Heart left ventricle (tissue), 13 donors: ENCODE data around the gene ARHGAP30.

Experiments used
- POLR2A ChIP-seq, 2 donors: fragments of 450-650 bp; IDR thresholded peaks; one replicate each; pipeline ENCODE4 v1.6.1; 2017; ENCODE audit warnings: antibody characterized with exemption in 2 of 2, mild to moderate bottlenecking in 2 of 2, moderate library complexity in 2 of 2
- TF ChIP-seq, protein P1 (sequence below), 12 donors: fragments of 200-600 bp; sonication (generic) in 4 of 12; IDR thresholded peaks; one replicate each; pipeline versions ENCODE4 v1.5.0 to v1.8.0; 2018 to 2022; ENCODE audit warnings: antibody characterized with exemption in 12 of 12, mild to moderate bottlenecking in 5 of 12
- donor health status: ischemic (EF 13 %, LVEDD 7.1; RV severe dilation, severe dysfunction).
- donor health status: DM: no; HTN: yes; CAD: no.
- donor health status: DM: no; HTN: no; CAD: no.
- donor health status: ischemic (EF 25% LVEDD 6.9; RV normal size, moderate dysfunction).
- donor health status: ischemic (EF 25% LVEDD 5.7; RV mildly dilated, moderate dysfunction).
- donor health status: ischemic (EF 35%, LVEDD 5.7; RV mildly dilated, moderate dysfunction).
- donor health status: nonischemic (EF 11% LVEDD 7.7; RV severe dilation, severe dysfunction).
- donor health status: DM: yes; HTN: yes; CAD: no.
- donor health status: PGD.
- donor health status: ischemic (EF 29% LVEDD 5.4; RV normal size, mild dysfunction).
- donor health status: nonischemic (EF 23%, LVEDD 6.1; RV moderate dilation, normal function).

DNA sequence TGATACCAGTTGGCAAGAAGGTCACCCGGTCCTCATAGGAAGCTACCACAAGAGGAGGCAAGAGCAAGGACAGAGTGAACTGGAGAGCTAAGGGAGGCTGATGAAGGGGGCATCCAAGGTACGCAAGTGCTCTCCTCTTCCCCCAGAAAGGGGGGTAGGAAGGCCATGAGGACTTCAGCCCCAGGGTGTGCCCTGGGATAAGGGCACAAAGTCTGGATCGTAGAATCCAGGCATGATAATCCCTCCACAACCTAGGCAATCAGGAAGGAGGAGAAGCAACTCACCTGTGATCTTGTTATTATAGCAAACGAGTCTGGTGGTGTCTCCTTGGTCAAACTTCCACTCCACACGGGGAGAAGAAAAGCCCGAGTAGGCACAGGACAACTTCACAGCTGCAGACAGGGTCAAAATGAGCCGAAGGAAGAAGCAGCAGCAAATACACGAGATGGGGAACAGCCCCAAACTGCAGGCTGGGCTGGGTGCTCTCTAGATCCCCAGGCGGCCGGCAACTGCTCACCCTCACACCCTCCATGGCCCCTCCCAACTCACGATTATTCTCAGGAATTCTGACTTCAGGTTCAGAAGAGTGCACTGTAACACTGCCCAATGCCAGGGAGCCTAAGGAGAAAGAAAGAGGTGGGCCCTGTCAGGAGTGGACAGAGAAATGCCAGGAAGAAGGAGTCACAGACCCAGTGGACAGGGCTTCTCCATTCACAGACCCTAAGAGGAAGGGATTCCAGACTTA, 68.8 kb downstream of the ARHGAP30 start:
- TF ChIP-seq, protein P1, sequence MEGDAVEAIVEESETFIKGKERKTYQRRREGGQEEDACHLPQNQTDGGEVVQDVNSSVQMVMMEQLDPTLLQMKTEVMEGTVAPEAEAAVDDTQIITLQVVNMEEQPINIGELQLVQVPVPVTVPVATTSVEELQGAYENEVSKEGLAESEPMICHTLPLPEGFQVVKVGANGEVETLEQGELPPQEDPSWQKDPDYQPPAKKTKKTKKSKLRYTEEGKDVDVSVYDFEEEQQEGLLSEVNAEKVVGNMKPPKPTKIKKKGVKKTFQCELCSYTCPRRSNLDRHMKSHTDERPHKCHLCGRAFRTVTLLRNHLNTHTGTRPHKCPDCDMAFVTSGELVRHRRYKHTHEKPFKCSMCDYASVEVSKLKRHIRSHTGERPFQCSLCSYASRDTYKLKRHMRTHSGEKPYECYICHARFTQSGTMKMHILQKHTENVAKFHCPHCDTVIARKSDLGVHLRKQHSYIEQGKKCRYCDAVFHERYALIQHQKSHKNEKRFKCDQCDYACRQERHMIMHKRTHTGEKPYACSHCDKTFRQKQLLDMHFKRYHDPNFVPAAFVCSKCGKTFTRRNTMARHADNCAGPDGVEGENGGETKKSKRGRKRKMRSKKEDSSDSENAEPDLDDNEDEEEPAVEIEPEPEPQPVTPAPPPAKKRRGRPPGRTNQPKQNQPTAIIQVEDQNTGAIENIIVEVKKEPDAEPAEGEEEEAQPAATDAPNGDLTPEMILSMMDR (IDR thresholded peaks at IDR 0.05) = no peak
- TF ChIP-seq POLR2A (IDR thresholded peaks at IDR 0.05) = no peak
